Activated T-cell treated with anti-CD3 and anti-CD28 coated beads for 48 hours (primary cell): Measurements from ENCODE around the gene GPATCH4.

Experiments
- DNase-seq: peaks from one replicate; pipeline ENCODE4 v3.0.0-alpha.2; 2020; ENCODE audit warnings: low read depth

Gene GPATCH4

GRCh38 chr1:156547434-156547833, 53.8 kb downstream of the GPATCH4 start:
- DNase-seq, result no peak

DNA sequence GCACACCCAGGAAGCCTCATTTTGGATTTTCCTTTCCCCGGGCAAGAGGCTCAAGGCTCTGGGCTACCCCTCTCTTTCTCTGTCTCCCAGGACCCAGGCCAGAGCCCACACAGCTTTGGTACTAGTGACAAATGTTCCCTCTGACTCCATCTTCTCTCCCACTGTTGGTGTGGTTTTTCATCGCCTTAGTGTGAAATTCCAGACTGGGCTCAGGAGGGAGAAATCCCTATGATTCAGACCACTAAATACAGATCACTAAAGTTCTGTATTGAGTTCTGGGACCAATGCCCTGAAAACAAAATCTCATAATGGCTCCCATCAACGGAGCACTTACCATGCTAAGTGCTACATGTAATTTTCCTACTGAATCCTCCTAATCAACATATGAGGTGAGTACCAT, 55.0 kb downstream of the GPATCH4 start:
- DNase-seq, result no peak

- no peak for DNase-seq
Measured at GRCh38 chr1:156544592-156545102, 56.6 kb downstream of the GPATCH4 start.
